Keratinocyte (primary cell): ENCODE data around the gene IRAG1. TPM values are rescaled to one million over a fixed set of nuclear protein-coding genes. Genes with fewer than 3 reads are reported as not detected.

ENCODE experiments used
- DNase-seq: peaks from one replicate; pipeline ENCODE4 v3.0.0-alpha.2; 2011; ENCODE audit warnings: low read depth, missing footprints, low spot score
- FAIRE-seq: peaks from 2 replicates; lab custom pipeline; 2011; peaks lifted over from hg19 to GRCh38; lab: Jason Lieb, UNC
- H2AFZ ChIP-seq: 2 replicates; pipeline ENCODE4 v1.6.0; 2012; ENCODE audit warnings: low read length, control low read depth, inconsistent platforms; ENCODE audit not compliant: control insufficient read depth
- H3K27ac ChIP-seq: 2 replicates; pipeline ENCODE4 v1.5.1; 2011; ENCODE audit warnings: low read length; ENCODE audit not compliant: control insufficient read depth, insufficient read depth
- H3K27me3 ChIP-seq: 3 replicates; pipeline ENCODE4 v1.6.0; 2011; ENCODE audit warnings: low read length; ENCODE audit not compliant: control insufficient read depth, insufficient read depth; ENCODE audit errors: extremely low read depth
- H3K36me3 ChIP-seq, 2 experiments: 2 replicates in 1 of 2; 3 replicates in 1 of 2; pipeline ENCODE4 v1.5.1; 2011; ENCODE audit warnings: low read length in 2 of 2, mild to moderate bottlenecking in 1 of 2; ENCODE audit not compliant: control insufficient read depth in 2 of 2, insufficient read depth in 2 of 2; ENCODE audit errors: extremely low read depth in 1 of 2
- H3K4me1 ChIP-seq: 3 replicates; pipeline ENCODE4 v1.5.1; 2011; ENCODE audit warnings: low read length; ENCODE audit not compliant: control insufficient read depth, insufficient read depth; ENCODE audit errors: extremely low read depth
- H3K4me2 ChIP-seq: 3 replicates; pipeline ENCODE4 v1.6.0; 2011; ENCODE audit warnings: low read depth, low read length; ENCODE audit not compliant: control insufficient read depth, insufficient read depth; ENCODE audit errors: extremely low read depth
- H3K4me3 ChIP-seq, 3 experiments: fragments of 200-600 bp in 1 of 3; sonication (generic) in 1 of 3; 2 replicates in 2 of 3; 3 replicates in 1 of 3; pipeline ENCODE4 v1.5.1; 2011 to 2016; ENCODE audit warnings: low read length in 3 of 3, mild to moderate bottlenecking in 3 of 3, control low read depth in 2 of 3, inconsistent platforms in 1 of 3, low read depth in 1 of 3, mixed read lengths in 1 of 3, mixed run types in 1 of 3, moderate library complexity in 1 of 3; ENCODE audit not compliant: control insufficient read depth in 2 of 3, insufficient read depth in 2 of 3; ENCODE audit errors: extremely low read depth in 1 of 3
- H3K79me2 ChIP-seq: 2 replicates; pipeline ENCODE4 v1.6.0; 2012; ENCODE audit warnings: low read length; ENCODE audit not compliant: control insufficient read depth, insufficient read depth
- H3K9ac ChIP-seq: 3 replicates; pipeline ENCODE4 v1.6.0; 2011; ENCODE audit warnings: low read length; ENCODE audit not compliant: control insufficient read depth, insufficient read depth; ENCODE audit errors: extremely low read depth
- H3K9me1 ChIP-seq: 3 replicates; pipeline ENCODE4 v1.6.0; 2011; ENCODE audit warnings: low read length; ENCODE audit not compliant: control insufficient read depth, insufficient read depth; ENCODE audit errors: extremely low read depth
- H3K9me3 ChIP-seq: 2 replicates; pipeline ENCODE4 v1.5.1; 2012; ENCODE audit warnings: low read depth, low read length; ENCODE audit not compliant: control insufficient read depth
- H4K20me1 ChIP-seq: 3 replicates; pipeline ENCODE4 v1.6.0; 2011; ENCODE audit warnings: low read length; ENCODE audit not compliant: control insufficient read depth, insufficient read depth; ENCODE audit errors: extremely low read depth
- CTCF ChIP-seq, 3 experiments: IDR thresholded peaks in 1 of 3; conservative IDR thresholded peaks in 1 of 3; optimal IDR thresholded peaks in 1 of 3; 2 replicates in 2 of 3; 3 replicates in 1 of 3; pipeline versions ENCODE3 to v1.5.1; 2011; ENCODE audit warnings: low read length in 3 of 3, mild to moderate bottlenecking in 3 of 3, moderate library complexity in 2 of 3, control low read depth in 1 of 3, inconsistent platforms in 1 of 3; ENCODE audit not compliant: insufficient read depth in 2 of 3; ENCODE audit errors: extremely low read depth in 1 of 3
- EZH2 ChIP-seq: IDR thresholded peaks from one replicate; pipeline ENCODE4 v1.6.1; 2012; ENCODE audit warnings: inconsistent platforms, mild to moderate bottlenecking, low read length, moderate library complexity
- dilution Hi-C: fragments of 300-500 bp; cut with MboI; formaldehyde crosslinking; loops from one replicate; pipeline ENCODE4 v1.7.0; 2020; ENCODE audit warnings: low sequenced_read_pairs; ENCODE audit not compliant: extremely low pct_ligation_motif_present
- polyA plus RNA-seq, 5 experiments: library from polyadenylated mRNA; depleted of rRNA in 3 of 5; stranded (reverse) in 3 of 5; stranded (forward) in 1 of 5; unstranded in 1 of 5; fragments of >200 nt; gene quantifications; 1 replicate in 1 of 5; 2 replicates in 3 of 5; 3 replicates in 1 of 5; pipeline versions ENCODE4 v1.2.1 to v1.2.3, GENCODE V29; 2011 to 2012; ENCODE audit warnings: missing spikeins in 2 of 5, low read depth in 1 of 5, low replicate concordance in 1 of 5

IRAG1 gene
- polyA plus RNA-seq, 1 donor (not counting 4 experiments of a cell fraction or from before 2014, with no cell fraction given): 0.51 TPM

DNA sequence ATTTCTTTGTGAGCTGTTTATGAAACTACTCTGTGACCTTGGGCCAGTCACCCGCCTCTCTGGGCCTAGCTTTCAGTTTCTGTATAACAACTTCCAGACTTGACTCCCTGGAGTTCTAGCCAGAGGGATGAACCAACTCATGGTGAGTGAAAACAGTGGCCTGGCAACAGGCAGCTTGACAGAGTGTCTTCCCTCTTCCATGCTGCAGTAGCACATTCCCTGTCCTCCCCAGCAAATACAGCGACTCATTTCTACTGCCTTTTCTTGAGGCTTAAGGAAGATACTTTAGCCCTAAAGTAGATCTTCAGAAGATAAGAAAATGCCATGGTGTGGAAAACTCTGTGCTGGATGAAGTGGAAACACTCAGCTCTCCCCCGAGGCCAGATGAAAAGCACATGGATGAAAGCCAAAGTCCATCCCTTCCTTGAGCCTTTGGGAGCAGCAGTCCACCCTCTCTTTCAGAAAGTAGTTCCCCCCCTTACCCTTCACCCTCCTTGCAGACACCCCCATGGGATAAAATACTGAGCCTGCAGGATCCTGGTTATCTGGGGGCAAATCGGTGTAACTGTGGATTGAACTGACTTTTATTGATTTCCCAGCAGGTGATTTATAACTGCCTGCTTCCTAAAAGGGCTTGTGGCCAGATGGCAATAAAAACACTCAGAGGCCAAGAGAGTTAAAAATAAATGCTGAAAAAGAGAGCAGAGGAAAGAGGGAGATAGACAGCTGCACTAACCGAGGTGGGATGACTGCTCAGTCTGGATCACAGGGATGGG lies 24.1 kb downstream of the IRAG1 start:
- H3K27me3 ChIP-seq: peaks cover 6% of the 10 kb centered on the region
- TF ChIP-seq CTCF (optimal IDR thresholded peaks at IDR 0.05 in 1 of 3, IDR thresholded peaks at IDR 0.05 in 1 of 3, conservative IDR thresholded peaks at IDR 0.05 in 1 of 3; ENCODE audit: extremely low read depth in 1 of 3, insufficient read depth in 2 of 3, low read length in 3 of 3) (no peak), EZH2 (no peak)
- H3K4me2 ChIP-seq: no peak overlapping the region
- dilution Hi-C loops: no loop called here
- H3K9me1 ChIP-seq: no peaks in the 10 kb centered on the region
- H4K20me1 ChIP-seq: no peaks in the 10 kb centered on the region
- H3K4me3 ChIP-seq: no peak overlapping the region
- DNase-seq: no peak
- no peak overlapping the region for H3K27ac ChIP-seq
- no peak overlapping the region for H2AFZ ChIP-seq
- no peaks in the 10 kb centered on the region for H3K36me3 ChIP-seq
- H3K79me2 ChIP-seq: no peaks in the 10 kb centered on the region
- FAIRE-seq: no peak
- no peaks in the 10 kb centered on the region for H3K9me3 ChIP-seq
- peaks cover 5% of the 10 kb centered on the region for H3K4me1 ChIP-seq
- H3K9ac ChIP-seq: no peak overlapping the region

- H3K9ac ChIP-seq: no peak overlapping the region
- no peaks in the 10 kb centered on the region for H3K36me3 ChIP-seq
- no peaks in the 10 kb centered on the region for H4K20me1 ChIP-seq
- no peak overlapping the region for H3K27ac ChIP-seq
- dilution Hi-C loops: no loop called here
- no peak for FAIRE-seq
- H3K79me2 ChIP-seq: no peaks in the 10 kb centered on the region
- no peak overlapping the region for H2AFZ ChIP-seq
- no peaks in the 10 kb centered on the region for H3K9me3 ChIP-seq
- H3K9me1 ChIP-seq: no peaks in the 10 kb centered on the region
- no peak for DNase-seq
- TF ChIP-seq EZH2 (no peak), CTCF (optimal IDR thresholded peaks at IDR 0.05 in 1 of 3, IDR thresholded peaks at IDR 0.05 in 1 of 3, conservative IDR thresholded peaks at IDR 0.05 in 1 of 3; ENCODE audit: extremely low read depth in 1 of 3, insufficient read depth in 2 of 3, low read length in 3 of 3) (no peak)
- no peaks in the 10 kb centered on the region for H3K27me3 ChIP-seq
- H3K4me2 ChIP-seq: no peak overlapping the region
- H3K4me1 ChIP-seq: peaks cover 4% of the 10 kb centered on the region
- H3K4me3 ChIP-seq: no peak overlapping the region
These were observed 26.1 kb downstream of the IRAG1 start for GRCh38 chr11:10667521-10667885.
